Panc1 (cell line): Measurements from ENCODE around the gene SLC1A3. TPM values are rescaled to one million over a fixed set of nuclear protein-coding genes. Genes with fewer than 3 reads are reported as not detected.

Source experiments
- ATAC-seq: fragments of 200-7000 bp; cut with Tn5 transposase; 2 replicates; pipeline ENCODE4 v1.9.1; 2020; ENCODE audit warnings: mild to moderate bottlenecking, moderate library complexity
- BruUV-seq: library from RNA; stranded (reverse); fragments of 400-500 nt; replicated peaks from 2 replicates; lab custom pipeline; 2021; lab: Mats Ljungman, UMichigan
- CTCF ChIA-PET: fragments of 300-600 bp; sonication (Branson Sonifier 250); formaldehyde crosslinking; loops from one replicate; lab custom pipeline; 2022; ENCODE audit warnings: antibody characterized with exemption; lab: Charles Lee
- POLR2A ChIA-PET: fragments of 300-600 bp; sonication (Branson Sonifier 250); formaldehyde crosslinking; loops from one replicate; lab custom pipeline; 2022; ENCODE audit warnings: antibody characterized with exemption; lab: Charles Lee
- DNase-seq: peaks from one replicate; pipeline ENCODE4 v3.0.0-alpha.2; 2010; ENCODE audit warnings: low read depth, low spot score
- H3K27ac ChIP-seq: 2 replicates; pipeline ENCODE4 v1.5.1; 2011; ENCODE audit warnings: mild to moderate bottlenecking, low read length, inconsistent platforms
- H3K27me3 ChIP-seq: fragments of 200-500 bp; sonication (Bioruptor generic); 2 replicates; pipeline ENCODE4 v1.6.0; 2014; ENCODE audit warnings: low read length, inconsistent platforms; ENCODE audit not compliant: control insufficient read depth, insufficient read depth
- H3K36me3 ChIP-seq: fragments of 200-500 bp; sonication (Bioruptor generic); 2 replicates; pipeline ENCODE4 v1.5.1; 2014; ENCODE audit warnings: inconsistent platforms, mild to moderate bottlenecking, low read length, moderate library complexity; ENCODE audit not compliant: control insufficient read depth, insufficient read depth
- H3K4me1 ChIP-seq: 2 replicates; pipeline ENCODE4 v1.5.1; 2011; ENCODE audit warnings: inconsistent platforms, mild to moderate bottlenecking, low read length, moderate library complexity; ENCODE audit not compliant: control insufficient read depth, insufficient read depth
- H3K4me3 ChIP-seq, 2 experiments: 2 replicates each; pipeline ENCODE4 v1.5.1; 2011 to 2012; ENCODE audit warnings: low read depth in 2 of 2, low read length in 2 of 2, mild to moderate bottlenecking in 2 of 2, inconsistent platforms in 1 of 2, moderate library complexity in 1 of 2
- H3K9me3 ChIP-seq: fragments of 200-500 bp; sonication (Bioruptor generic); 2 replicates; pipeline ENCODE4 v1.5.1; 2014; ENCODE audit warnings: low read depth, mild to moderate bottlenecking, inconsistent platforms, low read length, moderate library complexity; ENCODE audit not compliant: control insufficient read depth, insufficient read depth
- POLR2AphosphoS5 ChIP-seq: IDR thresholded peaks from 2 replicates; pipeline ENCODE4 v1.6.1; 2012; ENCODE audit warnings: mild to moderate bottlenecking, low read depth, low read length, moderate library complexity
- SIN3A ChIP-seq: IDR thresholded peaks from 2 replicates; pipeline ENCODE4 v1.6.1; 2012; ENCODE audit warnings: low read depth, mild to moderate bottlenecking, low read length, moderate library complexity, borderline replicate concordance; ENCODE audit not compliant: insufficient read depth
- TCF7L2 ChIP-seq: IDR thresholded peaks from 2 replicates; pipeline ENCODE4 v1.6.1; 2011; ENCODE audit warnings: mild to moderate bottlenecking, low read depth, low read length, inconsistent platforms
- in situ Hi-C: cut with HindIII; loops from 2 replicates; pipeline ENCODE4 v1.10.0; 2016; ENCODE audit warnings: low sequenced_read_pairs, low pct_unique_long_range_greater_than_20kb
- intact Hi-C: fragments of 100-400 bp; cut with micrococcal nuclease; formaldehyde crosslinking; loops from one replicate; pipeline ENCODE4 v1.10.0; 2022; ENCODE audit not compliant: unreplicated experiment
- total RNA-seq: library from RNA; stranded (reverse); gene quantifications from one replicate; pipeline ENCODE4 v1.2.1, GENCODE V29; 2021; ENCODE audit not compliant: unreplicated experiment
- TF ChIP-seq, protein P1 (sequence below), 2 experiments: IDR thresholded peaks; 2 replicates each; pipeline ENCODE4 v1.6.1; 2011 to 2012; ENCODE audit warnings: low read depth in 2 of 2, control low read depth in 1 of 2, low read length in 1 of 2, mild to moderate bottlenecking in 1 of 2, moderate library complexity in 1 of 2; ENCODE audit not compliant: insufficient read depth in 1 of 2
- TF ChIP-seq, protein P2 (sequence below): fragments of 450-650 bp; IDR thresholded peaks from 2 replicates; pipeline ENCODE4 v1.5.1; 2017; ENCODE audit warnings: mild to moderate bottlenecking

SLC1A3 gene
- total RNA-seq, 1 experiment from 2014 or later: 0.13 TPM

DNA sequence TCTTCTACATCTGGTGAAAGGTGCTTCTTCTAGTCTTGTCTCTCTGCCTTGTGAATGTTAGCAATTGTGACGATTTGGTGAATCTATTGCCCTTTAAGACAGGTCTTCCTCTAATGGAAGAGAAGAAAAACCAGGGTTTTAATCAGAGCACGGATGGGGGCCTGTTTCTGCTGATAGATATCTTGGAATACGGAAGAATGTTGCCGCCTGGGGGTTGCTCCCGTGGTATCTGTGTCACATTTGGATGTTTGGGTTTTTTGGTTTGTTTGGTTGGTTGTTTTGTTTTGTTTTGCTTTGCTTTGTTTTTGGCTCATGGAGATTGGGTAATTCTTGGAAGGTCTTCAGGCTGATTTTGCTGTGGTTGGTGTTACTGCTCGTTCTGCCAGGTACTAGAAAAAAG is 9.7 kb upstream of the SLC1A3 start:
- no TSS peak for BruUV-seq
- no peak for TF ChIP-seq SIN3A
- no peak for TF ChIP-seq POLR2AphosphoS5
- TF ChIP-seq, protein P1, sequence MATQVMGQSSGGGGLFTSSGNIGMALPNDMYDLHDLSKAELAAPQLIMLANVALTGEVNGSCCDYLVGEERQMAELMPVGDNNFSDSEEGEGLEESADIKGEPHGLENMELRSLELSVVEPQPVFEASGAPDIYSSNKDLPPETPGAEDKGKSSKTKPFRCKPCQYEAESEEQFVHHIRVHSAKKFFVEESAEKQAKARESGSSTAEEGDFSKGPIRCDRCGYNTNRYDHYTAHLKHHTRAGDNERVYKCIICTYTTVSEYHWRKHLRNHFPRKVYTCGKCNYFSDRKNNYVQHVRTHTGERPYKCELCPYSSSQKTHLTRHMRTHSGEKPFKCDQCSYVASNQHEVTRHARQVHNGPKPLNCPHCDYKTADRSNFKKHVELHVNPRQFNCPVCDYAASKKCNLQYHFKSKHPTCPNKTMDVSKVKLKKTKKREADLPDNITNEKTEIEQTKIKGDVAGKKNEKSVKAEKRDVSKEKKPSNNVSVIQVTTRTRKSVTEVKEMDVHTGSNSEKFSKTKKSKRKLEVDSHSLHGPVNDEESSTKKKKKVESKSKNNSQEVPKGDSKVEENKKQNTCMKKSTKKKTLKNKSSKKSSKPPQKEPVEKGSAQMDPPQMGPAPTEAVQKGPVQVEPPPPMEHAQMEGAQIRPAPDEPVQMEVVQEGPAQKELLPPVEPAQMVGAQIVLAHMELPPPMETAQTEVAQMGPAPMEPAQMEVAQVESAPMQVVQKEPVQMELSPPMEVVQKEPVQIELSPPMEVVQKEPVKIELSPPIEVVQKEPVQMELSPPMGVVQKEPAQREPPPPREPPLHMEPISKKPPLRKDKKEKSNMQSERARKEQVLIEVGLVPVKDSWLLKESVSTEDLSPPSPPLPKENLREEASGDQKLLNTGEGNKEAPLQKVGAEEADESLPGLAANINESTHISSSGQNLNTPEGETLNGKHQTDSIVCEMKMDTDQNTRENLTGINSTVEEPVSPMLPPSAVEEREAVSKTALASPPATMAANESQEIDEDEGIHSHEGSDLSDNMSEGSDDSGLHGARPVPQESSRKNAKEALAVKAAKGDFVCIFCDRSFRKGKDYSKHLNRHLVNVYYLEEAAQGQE (IDR thresholded peaks at IDR 0.05; ENCODE audit: insufficient read depth in 1 of 2, low read depth in 2 of 2, low read length in 1 of 2): no peak
- TF ChIP-seq TCF7L2: no peak
- TF ChIP-seq, protein P2, sequence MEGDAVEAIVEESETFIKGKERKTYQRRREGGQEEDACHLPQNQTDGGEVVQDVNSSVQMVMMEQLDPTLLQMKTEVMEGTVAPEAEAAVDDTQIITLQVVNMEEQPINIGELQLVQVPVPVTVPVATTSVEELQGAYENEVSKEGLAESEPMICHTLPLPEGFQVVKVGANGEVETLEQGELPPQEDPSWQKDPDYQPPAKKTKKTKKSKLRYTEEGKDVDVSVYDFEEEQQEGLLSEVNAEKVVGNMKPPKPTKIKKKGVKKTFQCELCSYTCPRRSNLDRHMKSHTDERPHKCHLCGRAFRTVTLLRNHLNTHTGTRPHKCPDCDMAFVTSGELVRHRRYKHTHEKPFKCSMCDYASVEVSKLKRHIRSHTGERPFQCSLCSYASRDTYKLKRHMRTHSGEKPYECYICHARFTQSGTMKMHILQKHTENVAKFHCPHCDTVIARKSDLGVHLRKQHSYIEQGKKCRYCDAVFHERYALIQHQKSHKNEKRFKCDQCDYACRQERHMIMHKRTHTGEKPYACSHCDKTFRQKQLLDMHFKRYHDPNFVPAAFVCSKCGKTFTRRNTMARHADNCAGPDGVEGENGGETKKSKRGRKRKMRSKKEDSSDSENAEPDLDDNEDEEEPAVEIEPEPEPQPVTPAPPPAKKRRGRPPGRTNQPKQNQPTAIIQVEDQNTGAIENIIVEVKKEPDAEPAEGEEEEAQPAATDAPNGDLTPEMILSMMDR: no peak
- POLR2A ChIA-PET: no interaction called here
- ATAC-seq (no peak), DNase-seq (no peak)
- H3K9me3 ChIP-seq: no peaks in the 10 kb centered on the region
- no peak overlapping the region for H3K27ac ChIP-seq
- H3K4me1 ChIP-seq: no peaks in the 10 kb centered on the region
- H3K27me3 ChIP-seq: no peaks in the 10 kb centered on the region
- intact Hi-C loops: no loop called here
- CTCF ChIA-PET: no interaction called here
- in situ Hi-C loops: no loop called here
- no peaks in the 10 kb centered on the region for H3K36me3 ChIP-seq
- H3K4me3 ChIP-seq: no peak overlapping the region

DNA sequence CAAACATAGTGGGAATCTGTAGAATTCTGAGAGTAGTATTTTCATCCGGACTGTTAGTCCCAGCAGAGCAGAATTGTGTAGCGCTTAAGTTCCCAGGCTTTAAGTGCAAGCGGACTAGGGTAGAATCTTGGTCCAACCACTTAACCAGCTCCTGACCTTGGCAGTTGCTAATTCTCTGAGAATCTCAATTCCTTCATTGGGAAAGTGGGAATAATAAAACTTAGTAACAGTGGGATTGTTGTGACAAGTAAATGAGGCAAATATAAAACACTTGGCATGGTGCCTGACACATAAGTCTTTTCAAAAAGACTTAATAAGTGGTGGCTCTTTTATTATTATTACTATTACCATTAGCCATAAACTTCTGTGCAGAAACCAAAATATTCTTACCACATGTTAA is 8.4 kb upstream of the SLC1A3 start:
- Histone ChIP-seq H3K36me3 (no peaks in the 10 kb centered on the region), H3K27me3 (no peaks in the 10 kb centered on the region), H3K4me1 (no peaks in the 10 kb centered on the region), H3K4me3 (no peak overlapping the region), H3K9me3 (no peaks in the 10 kb centered on the region), H3K27ac (no peak overlapping the region)
- in situ Hi-C loops (no loop called here), intact Hi-C loops (no loop called here)
- ATAC-seq (no peak), DNase-seq (no peak)
- ChIA-PET CTCF (no interaction called here), POLR2A (no interaction called here)
- TF ChIP-seq, protein P1 (IDR thresholded peaks at IDR 0.05; ENCODE audit: insufficient read depth in 1 of 2, low read depth in 2 of 2, low read length in 1 of 2): no peak
- TF ChIP-seq SIN3A (no peak), TCF7L2 (no peak), POLR2AphosphoS5 (no peak)
- TF ChIP-seq, protein P2: no peak
- no TSS peak for BruUV-seq
